ENCODE results near the gene OR5L1. TPM values are rescaled to one million over a fixed set of nuclear protein-coding genes. Genes with fewer than 3 reads are reported as not detected.

The OR5L1 gene
- total RNA-seq, 4 donors from 2014 or later: not detected

- no peak for DNase-seq (ENCODE audit: extremely low spot score)
- H3K27me3 ChIP-seq: no peaks in the 10 kb centered on the region
- no peaks in the 10 kb centered on the region for H3K36me3 ChIP-seq
- no peak overlapping the region for H3K4me3 ChIP-seq
- 83% methylated on average over 1 of the region's 1 CpG for WGBS
- H3K4me1 ChIP-seq: no peaks in the 10 kb centered on the region
- H3K27ac ChIP-seq (replicated peaks in 1 of 4): no peak overlapping the region
- intact Hi-C loops (cut with DNase I): no loop called here
- H3K9me3 ChIP-seq: peaks cover 0 to 4% (median 0%) of the 10 kb centered on the region in 4 donors
- TF ChIP-seq POLR2AphosphoS5 (IDR thresholded peaks at IDR 0.05) (no peak), EP300 (IDR thresholded peaks at IDR 0.05) (no peak), POLR2A (IDR thresholded peaks at IDR 0.05; ENCODE audit: low read depth) (no peak)
- TF ChIP-seq, protein P1, sequence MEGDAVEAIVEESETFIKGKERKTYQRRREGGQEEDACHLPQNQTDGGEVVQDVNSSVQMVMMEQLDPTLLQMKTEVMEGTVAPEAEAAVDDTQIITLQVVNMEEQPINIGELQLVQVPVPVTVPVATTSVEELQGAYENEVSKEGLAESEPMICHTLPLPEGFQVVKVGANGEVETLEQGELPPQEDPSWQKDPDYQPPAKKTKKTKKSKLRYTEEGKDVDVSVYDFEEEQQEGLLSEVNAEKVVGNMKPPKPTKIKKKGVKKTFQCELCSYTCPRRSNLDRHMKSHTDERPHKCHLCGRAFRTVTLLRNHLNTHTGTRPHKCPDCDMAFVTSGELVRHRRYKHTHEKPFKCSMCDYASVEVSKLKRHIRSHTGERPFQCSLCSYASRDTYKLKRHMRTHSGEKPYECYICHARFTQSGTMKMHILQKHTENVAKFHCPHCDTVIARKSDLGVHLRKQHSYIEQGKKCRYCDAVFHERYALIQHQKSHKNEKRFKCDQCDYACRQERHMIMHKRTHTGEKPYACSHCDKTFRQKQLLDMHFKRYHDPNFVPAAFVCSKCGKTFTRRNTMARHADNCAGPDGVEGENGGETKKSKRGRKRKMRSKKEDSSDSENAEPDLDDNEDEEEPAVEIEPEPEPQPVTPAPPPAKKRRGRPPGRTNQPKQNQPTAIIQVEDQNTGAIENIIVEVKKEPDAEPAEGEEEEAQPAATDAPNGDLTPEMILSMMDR (IDR thresholded peaks at IDR 0.05): no peak
Observed at GRCh38 chr11:55806248-55806647, 4.9 kb upstream of the OR5L1 start.

GRCh38 chr11:55819330-55819729 lies 8.2 kb downstream of the OR5L1 start, which contains the start of gene OR5D18:
Gene OR5D18 (plus strand): TSS chr11:55819630. CDS start chr11:55819630, 0 bp downstream.
- Histone ChIP-seq H3K36me3 (no peaks in the 10 kb centered on the region), H3K27me3 (no peaks in the 10 kb centered on the region), H3K4me1 (no peaks in the 10 kb centered on the region), H3K4me3 (no peak within 1 kb of the TSS), H3K27ac (replicated peaks in 1 of 4) (no peak within 1 kb of the TSS), H3K9me3 (no peaks in the 10 kb centered on the region)
- 81% methylated on average over 5 of the region's 5 CpGs for WGBS
- TF ChIP-seq POLR2AphosphoS5 (IDR thresholded peaks at IDR 0.05): no peak
- TF ChIP-seq POLR2A (IDR thresholded peaks at IDR 0.05; ENCODE audit: low read depth): no peak
- no peak for TF ChIP-seq EP300 (IDR thresholded peaks at IDR 0.05)
- TF ChIP-seq, protein P1 (IDR thresholded peaks at IDR 0.05): no peak
- no peak for DNase-seq (ENCODE audit: extremely low spot score)
- intact Hi-C loops (cut with DNase I): no loop called here

DNA sequence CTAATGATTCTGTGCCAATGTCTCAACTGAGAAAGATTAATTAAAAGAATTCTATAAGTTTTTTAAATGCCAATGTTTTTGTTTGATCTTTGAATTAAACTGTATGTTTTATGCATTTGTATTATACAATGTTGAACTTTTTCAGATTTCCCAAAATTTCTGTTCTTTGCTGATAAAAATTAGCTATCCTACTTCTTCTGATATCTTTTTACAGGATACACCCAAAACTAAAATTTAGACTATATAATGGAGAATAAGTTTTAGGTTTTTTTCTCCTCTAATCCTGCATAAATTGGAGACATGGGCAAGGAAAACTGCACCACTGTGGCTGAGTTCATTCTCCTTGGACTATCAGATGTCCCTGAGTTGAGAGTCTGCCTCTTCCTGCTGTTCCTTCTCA lies 15.8 kb downstream of the OR5L1 start, which contains the start of gene OR5L2:
Gene OR5L2 (plus strand): TSS at position 301 of the 400 bp plus-strand sequence. CDS start 0 bp downstream, at position 301.
- intact Hi-C loops (cut with DNase I): no loop called here
- H3K27me3 ChIP-seq: no peaks in the 10 kb centered on the region
- H3K36me3 ChIP-seq: no peaks in the 10 kb centered on the region
- no peak for TF ChIP-seq POLR2A (IDR thresholded peaks at IDR 0.05; ENCODE audit: low read depth)
- no peak for TF ChIP-seq POLR2AphosphoS5 (IDR thresholded peaks at IDR 0.05)
- TF ChIP-seq EP300 (IDR thresholded peaks at IDR 0.05): no peak
- TF ChIP-seq, protein P1 (IDR thresholded peaks at IDR 0.05): no peak
- DNase-seq (ENCODE audit: extremely low spot score): no peak
- no peak within 1 kb of the TSS for H3K27ac ChIP-seq (replicated peaks in 1 of 4)
- no peaks in the 10 kb centered on the region for H3K4me1 ChIP-seq
- no peak within 1 kb of the TSS for H3K4me3 ChIP-seq
- no peaks in the 10 kb centered on the region for H3K9me3 ChIP-seq

- DNase-seq (ENCODE audit: extremely low spot score): no peak
- intact Hi-C loops (cut with DNase I): no loop called here
- H3K27me3 ChIP-seq: no peaks in the 10 kb centered on the region
- 40% methylated on average over 3 of the region's 3 CpGs for WGBS
- H3K9me3 ChIP-seq: peaks cover 0 to 9% (median 0%) of the 10 kb centered on the region in 4 donors
- no peaks in the 10 kb centered on the region for H3K4me1 ChIP-seq
- no peak within 1 kb of the TSS for H3K27ac ChIP-seq (replicated peaks in 1 of 4)
- H3K4me3 ChIP-seq: no peak within 1 kb of the TSS
- TF ChIP-seq EP300 (IDR thresholded peaks at IDR 0.05): no peak
- no peaks in the 10 kb centered on the region for H3K36me3 ChIP-seq
Observed at GRCh38 chr11:55838452-55838851, 27.3 kb downstream of the OR5L1 start, which contains the start of gene OR5D16. Gene OR5D16 (plus strand): TSS chr11:55838752. CDS start chr11:55838752, 0 bp downstream.

DNA sequence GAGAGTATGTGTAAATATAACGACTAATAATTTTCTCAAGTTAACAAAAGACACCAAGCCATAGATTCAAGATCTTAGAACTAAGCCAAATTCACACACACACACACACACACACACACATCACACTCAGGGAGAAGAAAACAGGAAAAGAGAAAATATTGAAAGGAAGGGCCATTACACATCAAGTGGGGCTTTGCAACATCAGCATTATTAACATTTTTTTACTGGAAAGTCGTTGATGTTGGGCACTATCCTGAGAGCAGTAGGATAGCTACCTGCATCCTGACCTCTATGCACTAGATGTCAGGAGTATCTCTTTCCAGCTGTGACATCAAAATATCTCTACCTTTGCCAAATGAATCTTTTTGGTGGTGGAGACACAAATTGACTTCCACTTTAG lies 36.3 kb downstream of the OR5L1 start:
- Histone ChIP-seq H3K4me1 (no peaks in the 10 kb centered on the region), H3K27ac (replicated peaks in 1 of 4) (no peak overlapping the region), H3K27me3 (no peaks in the 10 kb centered on the region), H3K4me3 (no peak overlapping the region), H3K36me3 (no peaks in the 10 kb centered on the region), H3K9me3 (no peaks in the 10 kb centered on the region)
- TF ChIP-seq POLR2AphosphoS5 (IDR thresholded peaks at IDR 0.05) (no peak), EP300 (IDR thresholded peaks at IDR 0.05) (no peak), POLR2A (IDR thresholded peaks at IDR 0.05; ENCODE audit: low read depth) (no peak)
- TF ChIP-seq, protein P1 (IDR thresholded peaks at IDR 0.05): no peak
- intact Hi-C loops (cut with DNase I): no loop called here
- WGBS: 41% methylated on average over 2 of the region's 2 CpGs
- no peak for DNase-seq (ENCODE audit: extremely low spot score)
